CD14-positive monocyte (primary cell): ENCODE measurements around the gene SGSH. TPM values are rescaled to one million over a fixed set of nuclear protein-coding genes. Genes with fewer than 3 reads are reported as not detected.

ENCODE experiments used
- DNase-seq, 3 donors: peaks; one replicate each; pipeline ENCODE4 v3.0.0-alpha.2; 2011 to 2022
- H2AFZ ChIP-seq: 2 replicates; pipeline ENCODE4 v1.6.0; 2012; ENCODE audit warnings: mild to moderate bottlenecking, low read depth, low read length, inconsistent platforms; ENCODE audit not compliant: insufficient read depth, poor library complexity, severe bottlenecking
- H3K27ac ChIP-seq, 2 donors: 1 replicate in 1 of 2; 2 replicates in 1 of 2; pipeline ENCODE4 v1.5.1; 2012 to 2013; ENCODE audit warnings: low read length in 2 of 2, control low read depth in 1 of 2, inconsistent platforms in 1 of 2, low read depth in 1 of 2, mild to moderate bottlenecking in 1 of 2
- H3K27me3 ChIP-seq, 2 donors: one replicate each; pipeline versions ENCODE4 v1.6.0 to v1.6.1; 2011 to 2013; ENCODE audit warnings: low read length in 2 of 2; ENCODE audit not compliant: control insufficient read depth in 2 of 2, insufficient read depth in 2 of 2
- H3K36me3 ChIP-seq, 2 donors: replicated peaks in 1 of 2; 1 replicate in 1 of 2; 2 replicates in 1 of 2; pipeline versions ENCODE4 v1.5.1 to v1.6.1; 2012 to 2013; ENCODE audit warnings: low read length in 2 of 2, control low read depth in 1 of 2, inconsistent platforms in 1 of 2, mild to moderate bottlenecking in 1 of 2; ENCODE audit not compliant: insufficient read depth in 2 of 2, control insufficient read depth in 1 of 2
- H3K4me1 ChIP-seq, 2 donors: 1 replicate in 1 of 2; 2 replicates in 1 of 2; pipeline versions ENCODE4 v1.5.1 to v1.6.1; 2012 to 2013; ENCODE audit warnings: low read length in 2 of 2, control low read depth in 1 of 2, inconsistent platforms in 1 of 2, mild to moderate bottlenecking in 1 of 2, moderate library complexity in 1 of 2; ENCODE audit not compliant: insufficient read depth in 2 of 2, control insufficient read depth in 1 of 2
- H3K4me2 ChIP-seq: replicated peaks from 2 replicates; pipeline ENCODE3; 2012; ENCODE audit warnings: low read length, moderate library complexity, mild to moderate bottlenecking; ENCODE audit not compliant: poor library complexity, severe bottlenecking; ENCODE audit errors: extremely low read depth
- H3K4me3 ChIP-seq, 3 experiments: fragments of 200-600 bp in 1 of 3; sonication (generic) in 1 of 3; replicated peaks in 1 of 3; 1 replicate in 2 of 3; 2 replicates in 1 of 3; pipeline ENCODE4 v1.5.1; 2011 to 2013; ENCODE audit warnings: low read length in 3 of 3, mild to moderate bottlenecking in 3 of 3, control low read depth in 2 of 3, low read depth in 2 of 3, inconsistent platforms in 1 of 3, moderate library complexity in 1 of 3
- H3K79me2 ChIP-seq: 2 replicates; pipeline ENCODE4 v1.6.0; 2012; ENCODE audit warnings: mild to moderate bottlenecking, control low read depth, inconsistent platforms, low read length, moderate library complexity; ENCODE audit not compliant: insufficient read depth
- H3K9ac ChIP-seq: 2 replicates; pipeline ENCODE4 v1.6.0; 2017; ENCODE audit warnings: low read length, mild to moderate bottlenecking; ENCODE audit not compliant: insufficient read depth, poor library complexity, severe bottlenecking
- H3K9me3 ChIP-seq, 2 donors: replicated peaks in 1 of 2; 1 replicate in 1 of 2; 2 replicates in 1 of 2; pipeline versions ENCODE4 v1.5.1 to v1.6.1; 2012 to 2013; ENCODE audit warnings: low read length in 2 of 2, control low read depth in 1 of 2; ENCODE audit not compliant: control insufficient read depth in 1 of 2, insufficient read depth in 1 of 2
- H4K20me1 ChIP-seq: 2 replicates; pipeline ENCODE4 v1.6.0; 2012; ENCODE audit warnings: mild to moderate bottlenecking, low read length, control low read depth, moderate library complexity; ENCODE audit not compliant: insufficient read depth
- H3K27ac Mint-ChIP-seq, 7 donors: one replicate each; pipeline ENCODE4 v1.8.0; 2020; ENCODE audit warnings: mild to moderate bottlenecking in 7 of 7, mixed read lengths in 7 of 7, moderate library complexity in 6 of 7, inconsistent platforms in 2 of 7
- H3K27me3 Mint-ChIP-seq, 3 donors: one replicate each; pipeline ENCODE4 v1.8.0; 2021 to 2022; ENCODE audit warnings: low read depth in 3 of 3, mild to moderate bottlenecking in 3 of 3, mixed read lengths in 3 of 3, moderate library complexity in 3 of 3, inconsistent platforms in 1 of 3
- H3K36me3 Mint-ChIP-seq, 2 donors: one replicate each; pipeline ENCODE4 v1.8.0; 2020; ENCODE audit warnings: mixed read lengths in 2 of 2, inconsistent platforms in 1 of 2, mild to moderate bottlenecking in 1 of 2
- H3K4me1 Mint-ChIP-seq: one replicate; pipeline ENCODE4 v1.8.0; 2020; ENCODE audit warnings: mild to moderate bottlenecking, mixed read lengths
- H3K4me3 Mint-ChIP-seq, 2 donors: one replicate each; pipeline ENCODE4 v1.8.0; 2020; ENCODE audit warnings: mild to moderate bottlenecking in 2 of 2, mixed read lengths in 2 of 2, moderate library complexity in 1 of 2
- H3K9me3 Mint-ChIP-seq, 7 donors: one replicate each; pipeline ENCODE4 v1.8.0; 2020 to 2022; ENCODE audit warnings: mixed read lengths in 7 of 7, mild to moderate bottlenecking in 6 of 7, moderate library complexity in 6 of 7, inconsistent platforms in 2 of 7
- WGBS: methylation state at CpG from one replicate; pipeline ENCODE4 v1.1.5; 2013; ENCODE audit warnings: missing lambda C conversion rate; ENCODE audit not compliant: insufficient coverage; 5-methylcytosine and 5-hydroxymethylcytosine counted together
- intact Hi-C, 2 donors: fragments of 100-400 bp; cut with micrococcal nuclease; formaldehyde crosslinking; loops; one replicate each; pipeline versions ENCODE4 v1.15.0 to v1.15.1; 2023
- polyA plus RNA-seq, 3 donors: library from polyadenylated mRNA; depleted of rRNA in 1 of 3; unstranded in 2 of 3; stranded (reverse) in 1 of 3; fragments of 300-500 nt in 2 of 3; fragments of >200 nt in 1 of 3; fragmentation: Illumina TruSeq in 2 of 3; gene quantifications; 1 replicate in 2 of 3; 2 replicates in 1 of 3; pipeline ENCODE4 v1.2.3, GENCODE V29; 2012 to 2021
- TF ChIP-seq, protein P1 (sequence below): fragments of 200-600 bp; IDR thresholded peaks from one replicate; pipeline ENCODE4 v1.8.0; 2022; ENCODE audit warnings: antibody characterized with exemption, mild to moderate bottlenecking

The SGSH gene
- polyA plus RNA-seq, 3 donors: 21.1 to 193 (median 31.3) TPM

DNA sequence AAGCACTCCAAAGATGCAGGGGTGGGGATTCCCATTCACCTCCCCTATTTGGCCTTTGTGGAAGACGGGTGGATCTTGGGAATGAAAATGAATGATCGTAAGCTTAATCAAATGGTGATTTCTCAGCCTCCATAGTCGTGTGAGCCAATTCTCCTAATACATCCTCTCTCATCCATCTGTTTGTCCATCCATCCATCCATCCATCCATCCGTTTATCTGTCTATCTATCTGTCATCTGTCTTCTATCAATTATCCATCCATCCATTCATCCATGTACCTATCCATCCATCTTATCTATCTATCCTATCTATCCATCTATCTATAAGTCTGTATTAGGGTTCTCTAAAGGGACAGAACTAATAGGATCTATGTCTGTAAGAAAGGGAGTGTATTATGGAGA lies 48.3 kb upstream of the SGSH start:
- Mint-ChIP-seq H3K36me3 (peaks cover 25 to 40% of the 10 kb centered on the region in 2 donors), H3K9me3 (peaks cover 0 to 2% (median 0%) of the 10 kb centered on the region in 7 donors), H3K27ac (no peak overlapping the region), H3K27me3 (peaks cover 0 to 6% (median 0%) of the 10 kb centered on the region in 3 donors), H3K4me3 (no peak overlapping the region), H3K4me1 (peaks cover 31% of the 10 kb centered on the region)
- Histone ChIP-seq H3K9me3 (no peaks in the 10 kb centered on the region), H3K4me1 (peaks cover 14 to 28% of the 10 kb centered on the region in 2 donors), H3K27ac (no peak overlapping the region), H4K20me1 (peaks cover 100% of the 10 kb centered on the region), H3K9ac (no peak overlapping the region), H3K79me2 (peaks cover 98% of the 10 kb centered on the region), H3K36me3 (peaks cover 50 to 73% of the 10 kb centered on the region in 2 donors), H3K4me3 (no peak overlapping the region), H3K27me3 (no peaks in the 10 kb centered on the region), H3K4me2 (no peak overlapping the region), H2AFZ (no peak overlapping the region)
- intact Hi-C loops: no loop called here
- no peak for DNase-seq
- TF ChIP-seq, protein P1, sequence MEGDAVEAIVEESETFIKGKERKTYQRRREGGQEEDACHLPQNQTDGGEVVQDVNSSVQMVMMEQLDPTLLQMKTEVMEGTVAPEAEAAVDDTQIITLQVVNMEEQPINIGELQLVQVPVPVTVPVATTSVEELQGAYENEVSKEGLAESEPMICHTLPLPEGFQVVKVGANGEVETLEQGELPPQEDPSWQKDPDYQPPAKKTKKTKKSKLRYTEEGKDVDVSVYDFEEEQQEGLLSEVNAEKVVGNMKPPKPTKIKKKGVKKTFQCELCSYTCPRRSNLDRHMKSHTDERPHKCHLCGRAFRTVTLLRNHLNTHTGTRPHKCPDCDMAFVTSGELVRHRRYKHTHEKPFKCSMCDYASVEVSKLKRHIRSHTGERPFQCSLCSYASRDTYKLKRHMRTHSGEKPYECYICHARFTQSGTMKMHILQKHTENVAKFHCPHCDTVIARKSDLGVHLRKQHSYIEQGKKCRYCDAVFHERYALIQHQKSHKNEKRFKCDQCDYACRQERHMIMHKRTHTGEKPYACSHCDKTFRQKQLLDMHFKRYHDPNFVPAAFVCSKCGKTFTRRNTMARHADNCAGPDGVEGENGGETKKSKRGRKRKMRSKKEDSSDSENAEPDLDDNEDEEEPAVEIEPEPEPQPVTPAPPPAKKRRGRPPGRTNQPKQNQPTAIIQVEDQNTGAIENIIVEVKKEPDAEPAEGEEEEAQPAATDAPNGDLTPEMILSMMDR: no peak
- WGBS: 57% methylated on average over 2 of the region's 4 CpGs

DNA sequence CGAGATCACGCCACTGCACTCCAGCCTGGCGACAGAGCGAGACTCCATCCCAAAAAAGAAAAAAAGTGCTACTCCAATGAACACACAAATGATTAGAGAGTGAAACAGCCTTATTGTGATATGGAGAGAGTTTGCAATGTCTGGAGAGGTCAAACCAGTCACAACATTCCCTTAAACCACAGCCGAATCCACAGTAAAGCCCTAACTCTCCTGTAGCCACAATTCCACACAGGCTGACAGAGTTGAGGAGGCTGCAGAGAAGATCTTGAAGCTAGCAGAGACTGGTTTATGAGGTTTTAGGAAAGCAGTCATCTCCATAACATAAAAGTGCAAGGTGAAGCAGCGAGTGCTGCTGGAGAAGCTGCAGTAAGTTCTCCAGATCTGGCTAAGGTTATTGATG lies 47.3 kb upstream of the SGSH start:
- Histone ChIP-seq H3K4me2 (no peak overlapping the region), H3K27me3 (no peaks in the 10 kb centered on the region), H2AFZ (no peak overlapping the region), H3K27ac (no peak overlapping the region), H3K4me1 (peaks cover 23 to 38% of the 10 kb centered on the region in 2 donors), H4K20me1 (peaks cover 97% of the 10 kb centered on the region), H3K9me3 (no peaks in the 10 kb centered on the region), H3K36me3 (peaks cover 39 to 63% of the 10 kb centered on the region in 2 donors), H3K4me3 (no peak overlapping the region), H3K79me2 (peaks cover 98% of the 10 kb centered on the region), H3K9ac (no peak overlapping the region)
- peaks cover 0 to 6% (median 0%) of the 10 kb centered on the region in 3 donors for H3K27me3 Mint-ChIP-seq
- peaks cover 41% of the 10 kb centered on the region for H3K4me1 Mint-ChIP-seq
- DNase-seq: no peak
- peaks cover 0 to 2% (median 0%) of the 10 kb centered on the region in 7 donors for H3K9me3 Mint-ChIP-seq
- peak overlapping the region in 3 of 7 donors; percentile 21 to 36 (median 23) for H3K27ac Mint-ChIP-seq
- intact Hi-C loops: no loop called here
- peaks cover 20 to 29% of the 10 kb centered on the region in 2 donors for H3K36me3 Mint-ChIP-seq
- TF ChIP-seq, protein P1: no peak
- WGBS: no CpG with 5 or more reads among the region's 6 CpGs
- H3K4me3 Mint-ChIP-seq: no peak overlapping the region
